CD4-positive, alpha-beta T cell (primary cell): ENCODE results near the gene AP2A1. TPM values are rescaled to one million over a fixed set of nuclear protein-coding genes. Genes with fewer than 3 reads are reported as not detected.

Experiments
- ATAC-seq: fragments of 200-7000 bp; cut with Tn5 transposase; one replicate; pipeline ENCODE4 v1.10.0; 2022; ENCODE audit warnings: mild to moderate bottlenecking; ENCODE audit not compliant: poor library complexity
- CTCF ChIA-PET: fragments of 350-600 bp; sonication (Branson Sonifier 250); formaldehyde crosslinking; loops from one replicate; lab custom pipeline; 2021; ENCODE audit warnings: antibody characterized with exemption, inconsistent platforms; lab: Charles Lee
- POLR2A ChIA-PET: fragments of 350-600 bp; sonication (Branson Sonifier 250); formaldehyde crosslinking; loops from one replicate; lab custom pipeline; 2021; ENCODE audit warnings: antibody characterized with exemption, inconsistent platforms; lab: Charles Lee
- DNase-seq, 14 experiments: peaks; one replicate each; pipeline ENCODE4 v3.0.0-alpha.2; 2013 to 2020; ENCODE audit warnings: mixed read lengths in 2 of 14
- H3K27ac ChIP-seq, 2 donors: one replicate each; pipeline versions ENCODE4 v1.5.1 to v1.7.0; 2013; ENCODE audit warnings: low read length in 2 of 2, low read depth in 1 of 2, mild to moderate bottlenecking in 1 of 2
- H3K27me3 ChIP-seq, 2 experiments: 1 replicate in 1 of 2; 2 replicates in 1 of 2; pipeline versions ENCODE4 v1.6.1 to v1.7.0; 2013; ENCODE audit warnings: low read length in 2 of 2, control low read depth in 1 of 2, mild to moderate bottlenecking in 1 of 2, moderate library complexity in 1 of 2; ENCODE audit not compliant: insufficient read depth in 2 of 2, control insufficient read depth in 1 of 2
- H3K36me3 ChIP-seq: one replicate; pipeline ENCODE4 v1.6.1; 2013; ENCODE audit warnings: low read length, control low read depth; ENCODE audit not compliant: insufficient read depth
- H3K4me1 ChIP-seq: one replicate; pipeline ENCODE4 v1.6.1; 2013; ENCODE audit warnings: low read length, control low read depth; ENCODE audit not compliant: insufficient read depth
- H3K4me3 ChIP-seq: one replicate; pipeline ENCODE4 v1.5.1; 2013; ENCODE audit warnings: mild to moderate bottlenecking, low read length, moderate library complexity
- H3K9me3 ChIP-seq, 2 experiments: 1 replicate in 1 of 2; 2 replicates in 1 of 2; pipeline versions ENCODE4 v1.6.1 to v1.7.0; 2013; ENCODE audit warnings: low read length in 2 of 2, mild to moderate bottlenecking in 2 of 2, control low read depth in 1 of 2, moderate library complexity in 1 of 2; ENCODE audit not compliant: control insufficient read depth in 1 of 2, insufficient read depth in 1 of 2
- H3K27ac Mint-ChIP-seq: one replicate; pipeline ENCODE4 v1.8.0; 2020; ENCODE audit warnings: mixed read lengths
- H3K27me3 Mint-ChIP-seq: one replicate; pipeline ENCODE4 v1.8.0; 2021; ENCODE audit warnings: mixed read lengths
- H3K36me3 Mint-ChIP-seq: one replicate; pipeline ENCODE4 v1.8.0; 2021; ENCODE audit warnings: low read depth, mixed read lengths
- H3K4me1 Mint-ChIP-seq: one replicate; pipeline ENCODE4 v1.8.0; 2021; ENCODE audit warnings: low read depth, mixed read lengths
- H3K4me3 Mint-ChIP-seq: one replicate; pipeline ENCODE4 v1.8.0; 2020; ENCODE audit warnings: mild to moderate bottlenecking, mixed read lengths
- H3K9me3 Mint-ChIP-seq: one replicate; pipeline ENCODE4 v1.8.0; 2020; ENCODE audit warnings: mixed read lengths
- intact Hi-C, 2 experiments: fragments of 100-400 bp; cut with DNase I in 1 of 2; cut with micrococcal nuclease in 1 of 2; formaldehyde crosslinking; loops; one replicate each; pipeline versions ENCODE4 v1.15.1 to v1.9.0; 2023 to 2025; cut with DNase I, micrococcal nuclease
- total RNA-seq, 174 experiments: library from RNA in 2 of 174; stranded (reverse) in 2 of 174; gene quantifications; one replicate each; pipeline ENCODE4 v1.2.3 and lab custom pipeline; 2021 to 2026
- TF ChIP-seq, protein P1 (sequence below): fragments of 200-600 bp; IDR thresholded peaks from one replicate; pipeline ENCODE4 v1.8.0; 2022; ENCODE audit warnings: antibody characterized with exemption, mild to moderate bottlenecking

AP2A1 gene
- total RNA-seq, 2 experiments from 2014 or later, result 28.2 to 28.9 TPM

DNA sequence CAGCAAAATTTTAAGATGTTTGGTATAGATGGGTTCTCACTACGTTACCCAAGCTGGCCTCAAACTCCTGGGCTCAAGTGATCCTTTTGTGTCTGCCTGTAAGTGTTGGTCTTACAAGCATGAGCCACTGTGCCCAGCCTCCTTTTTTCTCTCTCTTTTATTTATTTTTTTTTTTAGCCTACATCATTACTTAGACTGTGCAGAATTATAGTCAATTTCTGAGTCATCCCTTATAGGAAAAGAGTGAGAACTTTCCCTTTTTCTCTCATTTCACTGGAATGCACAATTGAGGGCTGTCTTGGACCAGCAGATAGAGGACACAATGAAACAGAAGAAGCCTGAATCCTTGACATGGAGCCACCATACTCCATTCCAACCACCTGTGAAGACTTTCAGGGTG is 17.0 kb upstream of the AP2A1 start:
- H3K27me3 Mint-ChIP-seq, result no peaks in the 10 kb centered on the region
- POLR2A ChIA-PET, result interaction anchor here (0.7 kb wide), 1 partner anchor 151 kb away, joined by 4 read pairs; no protein-coding TSS in a partner anchor

DNA sequence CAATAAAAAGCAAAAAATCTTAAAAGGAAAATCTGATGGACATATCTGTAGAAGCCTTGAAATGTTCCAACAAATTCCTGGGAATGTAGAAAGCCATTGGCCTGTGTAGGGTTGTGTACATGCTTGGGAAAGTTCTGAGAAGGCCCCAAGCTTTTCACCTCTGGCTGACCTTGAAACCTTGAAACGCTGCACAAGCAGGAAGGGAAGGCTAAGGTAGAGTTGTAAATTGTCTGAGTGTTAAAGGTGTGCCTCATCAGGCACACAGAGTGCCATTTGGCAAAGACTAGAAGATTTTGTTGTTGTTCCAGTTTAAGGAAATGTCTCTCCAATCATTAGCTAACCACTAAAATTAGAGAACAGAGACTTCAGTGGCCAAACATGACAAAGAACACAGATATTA is 14.1 kb upstream of the AP2A1 start:
- Histone ChIP-seq H3K9me3 (peaks cover 4 to 15% of the 10 kb centered on the region in 2 experiments), H3K4me3 (no peak overlapping the region), H3K27ac (no peak overlapping the region), H3K27me3 (no peaks in the 10 kb centered on the region), H3K36me3 (no peaks in the 10 kb centered on the region), H3K4me1 (no peaks in the 10 kb centered on the region)
- Mint-ChIP-seq H3K27ac (no peak overlapping the region), H3K4me1 (no peaks in the 10 kb centered on the region), H3K27me3 (no peaks in the 10 kb centered on the region), H3K9me3 (no peaks in the 10 kb centered on the region), H3K4me3 (no peak overlapping the region), H3K36me3 (no peaks in the 10 kb centered on the region)
- CTCF ChIA-PET, result no interaction called here
- ATAC-seq (no peak), DNase-seq (no peak)
- intact Hi-C loops, result no loop called here
- POLR2A ChIA-PET, result no interaction called here
- TF ChIP-seq, protein P1, sequence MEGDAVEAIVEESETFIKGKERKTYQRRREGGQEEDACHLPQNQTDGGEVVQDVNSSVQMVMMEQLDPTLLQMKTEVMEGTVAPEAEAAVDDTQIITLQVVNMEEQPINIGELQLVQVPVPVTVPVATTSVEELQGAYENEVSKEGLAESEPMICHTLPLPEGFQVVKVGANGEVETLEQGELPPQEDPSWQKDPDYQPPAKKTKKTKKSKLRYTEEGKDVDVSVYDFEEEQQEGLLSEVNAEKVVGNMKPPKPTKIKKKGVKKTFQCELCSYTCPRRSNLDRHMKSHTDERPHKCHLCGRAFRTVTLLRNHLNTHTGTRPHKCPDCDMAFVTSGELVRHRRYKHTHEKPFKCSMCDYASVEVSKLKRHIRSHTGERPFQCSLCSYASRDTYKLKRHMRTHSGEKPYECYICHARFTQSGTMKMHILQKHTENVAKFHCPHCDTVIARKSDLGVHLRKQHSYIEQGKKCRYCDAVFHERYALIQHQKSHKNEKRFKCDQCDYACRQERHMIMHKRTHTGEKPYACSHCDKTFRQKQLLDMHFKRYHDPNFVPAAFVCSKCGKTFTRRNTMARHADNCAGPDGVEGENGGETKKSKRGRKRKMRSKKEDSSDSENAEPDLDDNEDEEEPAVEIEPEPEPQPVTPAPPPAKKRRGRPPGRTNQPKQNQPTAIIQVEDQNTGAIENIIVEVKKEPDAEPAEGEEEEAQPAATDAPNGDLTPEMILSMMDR, result no peak

More for the DNA sequence above, 17.0 kb upstream of the AP2A1 start:
- H3K27ac ChIP-seq, result no peak overlapping the region
- Mint-ChIP-seq H3K9me3 (no peaks in the 10 kb centered on the region), H3K36me3 (no peaks in the 10 kb centered on the region), H3K4me3 (no peak overlapping the region), H3K27ac (no peak overlapping the region), H3K4me1 (no peaks in the 10 kb centered on the region)
- DNase-seq (no peak), ATAC-seq (no peak)
- intact Hi-C loops, result no loop called here
- H3K36me3 ChIP-seq, result no peaks in the 10 kb centered on the region
- no peak overlapping the region for H3K4me3 ChIP-seq
- H3K4me1 ChIP-seq, result peaks cover 6% of the 10 kb centered on the region
- TF ChIP-seq, protein P1, result no peak
- CTCF ChIA-PET, result no interaction called here
- peaks cover 0 to 5% of the 10 kb centered on the region in 2 experiments for H3K9me3 ChIP-seq
- H3K27me3 ChIP-seq, result no peaks in the 10 kb centered on the region

DNA sequence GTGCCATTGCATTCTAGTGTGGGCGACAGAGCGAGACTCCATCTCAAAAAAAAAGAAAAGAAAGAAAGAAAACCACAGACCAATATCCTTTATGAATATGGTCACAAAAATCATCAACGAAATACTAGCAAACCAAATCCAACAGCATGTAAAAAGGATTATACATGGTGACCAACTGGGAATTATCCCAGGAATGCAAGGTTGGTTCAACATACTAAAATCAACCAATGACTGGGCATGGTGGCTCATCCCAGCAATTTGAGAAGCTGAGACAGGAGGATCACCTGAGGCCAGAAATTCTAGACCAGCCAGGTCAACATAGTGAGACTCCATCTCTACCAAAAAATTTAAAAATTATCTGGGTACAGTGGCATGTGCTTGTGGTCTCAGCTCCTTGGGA is 10.8 kb upstream of the AP2A1 start:
- TF ChIP-seq, protein P1, result no peak
- Mint-ChIP-seq H3K27ac (no peak overlapping the region), H3K27me3 (no peaks in the 10 kb centered on the region), H3K36me3 (no peaks in the 10 kb centered on the region), H3K9me3 (no peaks in the 10 kb centered on the region), H3K4me3 (no peak overlapping the region), H3K4me1 (no peaks in the 10 kb centered on the region)
- Histone ChIP-seq H3K4me1 (no peaks in the 10 kb centered on the region), H3K36me3 (no peaks in the 10 kb centered on the region), H3K27ac (no peak overlapping the region), H3K9me3 (peaks cover 4 to 15% of the 10 kb centered on the region in 2 experiments), H3K27me3 (no peaks in the 10 kb centered on the region), H3K4me3 (no peak overlapping the region)
- intact Hi-C loops, result no loop called here
- DNase-seq (no peak), ATAC-seq (no peak)
- POLR2A ChIA-PET, result no interaction called here
- CTCF ChIA-PET, result no interaction called here
